OCI-LY1 (cell line): Measurements from ENCODE around the gene TEC.

ENCODE experiments used
- H2AFZ ChIP-seq: fragments of 200-600 bp; sonication (generic), shearing (Covaris generic); 2 replicates; pipeline ENCODE4 v1.6.0; 2014; ENCODE audit warnings: antibody characterized with exemption, mild to moderate bottlenecking, low read length
- H3F3A ChIP-seq: fragments of 200-600 bp; sonication (generic), shearing (Covaris generic); 2 replicates; pipeline ENCODE4 v1.6.0; 2014; ENCODE audit warnings: mild to moderate bottlenecking, antibody characterized with exemption, low read length, moderate library complexity; ENCODE audit not compliant: insufficient read depth
- H3K27ac ChIP-seq: fragments of 200-600 bp; sonication (generic); 2 replicates; pipeline ENCODE4 v1.5.1; 2014; ENCODE audit warnings: low read length, mixed run types, mild to moderate bottlenecking, low read depth; ENCODE audit not compliant: poor library complexity, severe bottlenecking
- H3K27me3 ChIP-seq: fragments of 200-600 bp; sonication (generic); 2 replicates; pipeline ENCODE4 v1.6.0; 2014; ENCODE audit warnings: antibody characterized with exemption, mild to moderate bottlenecking, low read length, moderate library complexity; ENCODE audit not compliant: insufficient read depth
- H3K36me3 ChIP-seq: fragments of 200-600 bp; sonication (generic); 2 replicates; pipeline ENCODE4 v1.6.1; 2014; ENCODE audit warnings: mild to moderate bottlenecking, antibody characterized with exemption, low read length, moderate library complexity, mixed read lengths; ENCODE audit not compliant: insufficient read depth
- H3K4me1 ChIP-seq: fragments of 200-600 bp; sonication (generic); 2 replicates; pipeline ENCODE4 v1.5.1; 2014; ENCODE audit warnings: mild to moderate bottlenecking, low read length, moderate library complexity; ENCODE audit not compliant: insufficient read depth, severe bottlenecking
- H3K4me2 ChIP-seq: fragments of 200-600 bp; sonication (generic), shearing (Covaris generic); 2 replicates; pipeline ENCODE4 v1.6.1; 2014; ENCODE audit warnings: low read length
- H3K4me3 ChIP-seq: fragments of 200-600 bp; sonication (generic); 2 replicates; pipeline ENCODE4 v1.5.1; 2014; ENCODE audit warnings: low read length, low read depth, mild to moderate bottlenecking, mixed read lengths; ENCODE audit not compliant: poor library complexity, severe bottlenecking
- H3K79me2 ChIP-seq: fragments of 200-600 bp; shearing (Covaris generic); 2 replicates; pipeline ENCODE4 v1.6.1; 2016; ENCODE audit warnings: mixed run types, low read length, mixed read lengths; ENCODE audit not compliant: insufficient read depth
- H3K9ac ChIP-seq: fragments of 200-600 bp; sonication (generic), shearing (Covaris generic); 2 replicates; pipeline ENCODE4 v1.6.1; 2014; ENCODE audit warnings: mild to moderate bottlenecking, low read length, mixed read lengths
- H3K9me2 ChIP-seq: fragments of 200-600 bp; sonication (generic), shearing (Covaris generic); 2 replicates; pipeline ENCODE4 v1.6.1; 2014; ENCODE audit warnings: low read depth, mild to moderate bottlenecking, low read length, mixed read lengths
- H3K9me3 ChIP-seq: fragments of 200-600 bp; shearing (Covaris generic); 2 replicates; pipeline ENCODE4 v1.6.1; 2014; ENCODE audit warnings: low read length, mixed read lengths
- H4K20me1 ChIP-seq: fragments of 200-600 bp; sonication (generic), shearing (Covaris generic); 2 replicates; pipeline ENCODE4 v1.6.0; 2016; ENCODE audit warnings: mild to moderate bottlenecking, low read length; ENCODE audit not compliant: insufficient read depth
- CTCF ChIP-seq: fragments of 200-600 bp; sonication (generic), shearing (Covaris generic); IDR thresholded peaks from 2 replicates; pipeline ENCODE4 v1.5.1; 2017; ENCODE audit warnings: mild to moderate bottlenecking, antibody characterized with exemption, low read length, moderate library complexity, mixed read lengths
- EZH2 ChIP-seq: fragments of 200-600 bp; sonication (generic), shearing (Covaris generic); IDR thresholded peaks from 2 replicates; pipeline ENCODE4 v1.8.0; 2017; ENCODE audit warnings: borderline replicate concordance, mixed run types, mild to moderate bottlenecking, antibody characterized with exemption, low read length, moderate library complexity, mixed read lengths

TEC gene

GRCh38 chr4:48194971-48195370, 74.7 kb downstream of the TEC start:
- Histone ChIP-seq H3K27ac (peak overlapping the region; percentile 58), H4K20me1 (no peaks in the 10 kb centered on the region), H3K9me2 (no peaks in the 10 kb centered on the region), H3K79me2 (no peaks in the 10 kb centered on the region; the same call in 1 of the 2 replicates), H3K36me3 (no peaks in the 10 kb centered on the region), H3K27me3 (no peaks in the 10 kb centered on the region), H3K4me2 (peak overlapping the region; percentile 48; the same call in 1 of the 2 replicates), H3K9ac (no peak overlapping the region), H2AFZ (no peak overlapping the region), H3K4me3 (no peak overlapping the region), H3K4me1 (peaks cover 76% of the 10 kb centered on the region), H3F3A (no peaks in the 10 kb centered on the region), H3K9me3 (no peaks in the 10 kb centered on the region)
- TF ChIP-seq CTCF (no peak), EZH2 (no peak)

GRCh38 chr4:48193921-48194468, 75.6 kb downstream of the TEC start:
- H3K9ac ChIP-seq, result no peak overlapping the region
- H3K36me3 ChIP-seq, result no peaks in the 10 kb centered on the region
- no peaks in the 10 kb centered on the region for H3F3A ChIP-seq
- no peak overlapping the region for H2AFZ ChIP-seq
- H3K4me3 ChIP-seq, result no peak overlapping the region
- no peak overlapping the region for H3K4me2 ChIP-seq
- H3K27ac ChIP-seq, result peak overlapping the region; percentile 58
- no peaks in the 10 kb centered on the region for H3K27me3 ChIP-seq
- TF ChIP-seq EZH2 (no peak), CTCF (no peak)
- no peaks in the 10 kb centered on the region for H3K9me3 ChIP-seq
- no peaks in the 10 kb centered on the region; the same call in 1 of the 2 replicates for H3K79me2 ChIP-seq
- H3K4me1 ChIP-seq, result peaks cover 75% of the 10 kb centered on the region
- H3K9me2 ChIP-seq, result no peaks in the 10 kb centered on the region
- no peaks in the 10 kb centered on the region for H4K20me1 ChIP-seq

- H3K4me3 ChIP-seq, result no peak overlapping the region
- peaks cover 68% of the 10 kb centered on the region for H3K4me1 ChIP-seq
- no peak overlapping the region for H2AFZ ChIP-seq
- no peak overlapping the region for H3K4me2 ChIP-seq
- H4K20me1 ChIP-seq, result no peaks in the 10 kb centered on the region
- no peaks in the 10 kb centered on the region for H3K9me2 ChIP-seq
- H3K36me3 ChIP-seq, result no peaks in the 10 kb centered on the region
- H3F3A ChIP-seq, result no peaks in the 10 kb centered on the region
- no peak overlapping the region for H3K27ac ChIP-seq
- H3K9ac ChIP-seq, result no peak overlapping the region
- TF ChIP-seq EZH2 (no peak), CTCF (no peak)
- H3K79me2 ChIP-seq, result no peaks in the 10 kb centered on the region; the same call in 1 of the 2 replicates
- H3K9me3 ChIP-seq, result no peaks in the 10 kb centered on the region
- H3K27me3 ChIP-seq, result no peaks in the 10 kb centered on the region
Measured at GRCh38 chr4:48193096-48193836, 76.4 kb downstream of the TEC start.
